GM10248 (cell line): Measurements from ENCODE around the gene G6PC1.
"Not testable (repeated sequence)": the region's sequence is repeated elsewhere in the genome, so short reads cannot be mapped to it uniquely, and the experiment has no call there.

Experiments used
- CTCF ChIA-PET: fragments of 300-600 bp; sonication (Branson Sonifier 250); formaldehyde crosslinking; extraction: SDS; loops from one replicate; lab custom pipeline; 2021; ENCODE audit warnings: antibody characterized with exemption; lab: Yijun Ruan, JAX
- POLR2A ChIA-PET: fragments of 350-650 bp; sonication (Branson Sonifier 250); formaldehyde crosslinking; extraction: SDS; loops from one replicate; lab custom pipeline; 2020; ENCODE audit warnings: antibody characterized with exemption; lab: Yijun Ruan, JAX
- DNase-seq: peaks from one replicate; pipeline ENCODE4 v3.0.0; 2012; ENCODE audit errors: extremely low spot score
- CTCF ChIP-seq: IDR thresholded peaks from 2 replicates; pipeline ENCODE4 v1.5.1; 2012; ENCODE audit warnings: mild to moderate bottlenecking, low read depth; ENCODE audit errors: extremely low read depth, missing control alignments, control extremely low read depth

G6PC1 gene

DNA sequence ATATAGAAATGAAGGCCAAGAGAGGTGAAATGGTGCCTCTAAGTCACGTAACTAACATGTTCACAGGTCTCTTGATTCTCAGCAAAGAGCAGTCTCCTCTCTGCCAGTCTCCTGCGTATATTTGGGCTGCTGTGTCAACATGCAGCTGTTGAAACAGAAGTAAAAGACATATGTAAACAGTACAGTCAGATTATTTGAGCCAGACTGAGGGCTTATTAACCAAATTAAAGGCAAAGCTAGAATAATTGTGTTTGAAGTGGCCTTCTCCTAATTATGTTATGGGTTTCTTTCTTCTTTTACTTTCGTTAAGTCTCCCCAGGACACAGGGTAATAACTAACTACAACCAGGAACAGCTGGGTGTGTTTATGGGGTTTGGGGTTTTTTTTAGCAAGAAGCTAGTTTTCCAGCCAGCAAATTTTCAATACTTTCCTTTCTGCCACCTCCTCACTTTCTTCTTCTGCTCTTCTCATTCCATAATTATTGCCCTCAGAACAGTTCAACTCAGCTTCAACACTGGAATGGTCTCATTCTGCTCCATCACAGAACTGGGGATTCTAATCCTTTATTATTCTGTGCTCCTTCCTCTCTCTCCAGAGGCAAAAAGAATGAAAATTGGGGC lies 18.4 kb downstream of the G6PC1 start:
- TF ChIP-seq CTCF: no peak
- ChIA-PET POLR2A (interaction anchor here (0.7 kb wide), 1 partner anchor 206 kb away, joined by 6 read pairs; the partner anchor contains the start of gene BRCA1), CTCF (interaction anchor here (1.2 to 1.5 kb wide), 3 partner anchors 10 to 27 kb away, joined by 4 to 7 read pairs (median 4); no protein-coding TSS in a partner anchor)
- DNase-seq: no peak

DNA sequence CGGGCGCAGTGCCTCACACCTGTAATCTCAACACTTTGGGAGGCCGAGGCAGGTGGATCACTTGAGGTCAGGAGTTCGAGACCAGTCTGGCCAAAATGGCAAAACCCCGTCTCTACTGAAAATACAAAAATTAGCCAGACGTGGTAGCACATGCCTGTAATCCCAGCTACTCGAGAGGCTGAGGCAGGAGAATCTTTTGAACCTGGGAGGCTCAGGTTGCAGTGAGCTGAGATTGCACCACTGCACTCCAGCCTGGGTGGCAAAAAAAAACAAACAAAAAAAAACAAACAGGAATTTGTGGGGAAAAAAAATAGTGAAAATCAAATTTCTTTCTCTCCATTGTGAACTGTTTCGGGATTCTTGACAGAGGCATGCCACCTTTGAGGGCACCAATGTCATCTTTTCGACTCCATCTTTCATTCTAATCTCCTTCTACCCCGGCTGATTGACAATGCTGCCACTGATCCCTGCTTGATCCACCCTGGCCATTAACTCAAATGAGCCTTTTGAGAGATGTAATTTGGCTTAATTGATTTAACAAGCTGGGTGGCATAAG lies 19.0 kb downstream of the G6PC1 start:
- DNase-seq, POLR2A ChIA-PET: not testable (repeated sequence)

GRCh38 chr17:42920106-42920900 lies 19.7 kb downstream of the G6PC1 start:
- POLR2A ChIA-PET: no interaction called here
- DNase-seq: no peak
- TF ChIP-seq CTCF: no peak
- CTCF ChIA-PET: interaction anchor here (0.8 to 1.8 kb wide), 2 partner anchors 9 to 18 kb away, joined by 4 to 6 read pairs; no protein-coding TSS in a partner anchor

More for the DNA sequence above, 19.0 kb downstream of the G6PC1 start:
- CTCF ChIA-PET: interaction anchor here (0.8 to 1.8 kb wide), 4 partner anchors 9 to 18 kb away, joined by 4 to 7 read pairs (median 5); no protein-coding TSS in a partner anchor

GRCh38 chr17:42920922-42921321 lies 20.3 kb downstream of the G6PC1 start:
- POLR2A ChIA-PET: no interaction called here
- no peak for TF ChIP-seq CTCF
- no peak for DNase-seq
- CTCF ChIA-PET: interaction anchor here (1.8 kb wide), 1 partner anchor 8 kb away, joined by 6 read pairs; no protein-coding TSS in a partner anchor

DNA sequence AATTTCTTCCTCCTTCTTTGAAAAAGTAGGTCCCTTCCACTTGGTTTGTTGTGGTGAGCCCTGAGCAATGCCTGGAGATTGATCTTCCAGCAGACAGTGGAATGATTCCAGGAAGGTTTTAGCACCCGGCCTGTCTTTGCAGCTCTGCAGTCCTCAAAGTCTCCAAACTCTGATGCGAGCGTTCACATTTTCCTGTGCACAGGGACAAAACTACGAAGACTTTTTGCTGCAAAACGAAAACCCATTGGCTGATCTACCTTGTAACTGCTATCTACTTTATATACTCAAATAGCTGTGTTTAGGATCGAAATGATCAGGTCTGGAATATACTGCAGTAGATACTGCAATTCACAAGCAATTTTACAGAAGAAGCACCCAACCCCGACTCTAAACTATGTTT lies 21.7 kb downstream of the G6PC1 start:
- no peak for DNase-seq
- ChIA-PET POLR2A (no interaction called here), CTCF (no interaction called here)
- no peak for TF ChIP-seq CTCF

DNA sequence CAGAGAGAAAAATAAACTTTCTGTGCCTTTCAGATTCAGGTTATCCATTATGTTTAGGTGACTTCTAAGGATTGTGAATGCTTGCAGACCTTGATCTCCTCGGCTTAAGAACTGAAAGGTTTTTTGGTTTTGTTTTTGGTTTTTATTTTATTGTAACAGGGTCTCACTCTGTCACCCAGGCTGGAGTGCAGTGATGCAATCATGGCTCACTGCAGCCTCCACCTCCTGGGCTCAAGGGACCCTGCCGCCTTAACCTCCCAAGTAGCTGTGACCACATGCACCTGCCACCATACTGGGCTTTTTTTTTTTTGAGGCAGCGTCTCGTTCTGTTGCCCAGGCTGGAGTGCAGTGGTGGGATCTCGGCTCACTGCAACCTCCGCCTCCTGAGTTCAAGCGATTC lies 22.9 kb downstream of the G6PC1 start:
- POLR2A ChIA-PET, DNase-seq: not testable (repeated sequence)
- CTCF ChIA-PET: interaction anchor here (1.1 to 1.3 kb wide), 2 partner anchors 15 to 28 kb away, joined by 4 read pairs; no protein-coding TSS in a partner anchor

GRCh38 chr17:42924891-42925290 lies 24.3 kb downstream of the G6PC1 start:
- DNase-seq: no peak
- POLR2A ChIA-PET: interaction anchor here (0.7 kb wide), 1 partner anchor 1009 kb away, joined by 3 read pairs; no protein-coding TSS in a partner anchor
- CTCF ChIA-PET: interaction anchor here (1.6 kb wide), 1 partner anchor 26 kb away, joined by 3 read pairs; no protein-coding TSS in a partner anchor
- TF ChIP-seq CTCF: no peak
